Measurements from ENCODE around the gene GAD1.

Gene GAD1

DNA sequence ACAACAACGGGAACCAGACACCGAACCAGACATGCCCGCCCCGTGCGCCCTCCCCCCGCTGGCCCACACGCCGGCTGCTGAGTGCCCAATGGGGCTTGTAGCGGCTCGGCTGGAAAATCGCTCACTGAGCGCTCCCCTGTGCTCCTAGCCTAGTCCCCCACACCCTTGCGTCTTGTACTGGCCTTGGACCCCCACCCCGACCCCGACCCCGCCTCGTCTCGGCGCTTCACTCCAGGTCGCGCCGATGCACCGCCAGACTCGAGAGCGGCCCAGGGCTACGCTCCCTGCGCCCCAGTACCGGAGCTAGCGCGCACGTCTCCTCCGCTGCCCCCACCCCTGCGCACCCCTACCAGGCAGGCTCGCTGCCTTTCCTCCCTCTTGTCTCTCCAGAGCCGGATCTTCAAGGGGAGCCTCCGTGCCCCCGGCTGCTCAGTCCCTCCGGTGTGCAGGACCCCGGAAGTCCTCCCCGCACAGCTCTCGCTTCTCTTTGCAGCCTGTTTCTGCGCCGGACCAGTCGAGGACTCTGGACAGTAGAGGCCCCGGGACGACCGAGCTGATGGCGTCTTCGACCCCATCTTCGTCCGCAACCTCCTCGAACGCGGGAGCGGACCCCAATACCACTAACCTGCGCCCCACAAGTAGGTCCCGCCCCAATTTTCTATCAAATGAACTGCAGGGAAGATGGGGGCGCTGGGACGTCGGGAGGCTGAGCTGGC lies 1.5 kb downstream of the GAD1 start:
- Histone ChIP-seq H3K9ac (ENCODE audit: insufficient read length, low read depth) (peak overlapping the region; percentile 91), H3K27me3 (ENCODE audit: insufficient read depth, insufficient read length) (peaks cover 29% of the 10 kb centered on the region), H3K4me1 (ENCODE audit: insufficient read depth, insufficient read length) (peaks cover 8% of the 10 kb centered on the region)

DNA sequence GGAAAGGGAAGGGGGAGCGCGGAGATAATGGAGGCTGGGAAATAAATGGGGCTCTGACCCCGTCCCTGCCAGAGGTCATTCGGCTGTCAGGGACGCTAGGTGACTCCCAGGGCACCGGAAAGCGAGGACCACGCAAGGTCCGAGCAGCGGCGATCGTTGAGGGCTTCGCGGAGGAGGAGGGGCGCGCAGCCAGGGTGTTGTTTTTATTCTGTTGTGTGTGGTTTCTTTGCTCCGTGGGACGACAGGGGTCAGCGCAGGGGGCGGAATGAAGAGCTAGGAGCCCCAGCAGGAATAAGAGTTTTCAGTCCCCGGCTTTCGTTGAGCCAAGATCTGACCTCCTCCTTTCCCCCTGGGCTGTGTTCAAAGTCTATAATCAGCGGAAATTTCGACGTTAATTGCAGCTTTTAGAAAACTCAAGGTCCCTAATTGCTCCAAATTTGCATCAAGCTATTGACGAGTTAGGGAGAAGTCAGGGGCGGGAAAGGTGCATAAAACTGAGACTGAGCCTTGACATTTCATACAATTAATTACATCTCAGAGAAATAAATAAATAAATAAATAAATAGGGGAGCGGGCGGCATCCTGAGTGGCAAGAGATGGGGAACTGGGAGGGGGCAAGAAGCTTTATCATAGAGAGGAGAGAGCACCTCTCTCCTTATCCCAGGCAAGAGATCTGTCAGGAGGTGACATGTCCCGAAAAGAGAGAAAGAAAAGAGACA lies 2.2 kb downstream of the GAD1 start:
- Histone ChIP-seq H3K9me3 (ENCODE audit: insufficient read depth, low read length) (peaks cover 6% of the 10 kb centered on the region; the same call in 1 of the 2 replicates), H3K27me3 (ENCODE audit: insufficient read depth, insufficient read length) (peaks cover 29% of the 10 kb centered on the region), H3K4me3 (ENCODE audit: insufficient read length, low read depth) (peak overlapping the region; percentile 83), H3K4me1 (ENCODE audit: insufficient read depth, insufficient read length) (peaks cover 8% of the 10 kb centered on the region), H3K36me3 (ENCODE audit: insufficient read depth, insufficient read length, low read length) (peaks cover 35% of the 10 kb centered on the region), H3K9ac (ENCODE audit: insufficient read length, low read depth) (peak overlapping the region; percentile 90)
- no peak for DNase-seq (ENCODE audit: low read depth, low spot score)
- TF ChIP-seq YY1 (IDR thresholded peaks at IDR 0.05; ENCODE audit: insufficient read depth, insufficient read length): no peak
- TF ChIP-seq SUZ12 (IDR thresholded peaks at IDR 0.05; ENCODE audit: extremely low read depth, insufficient read depth, insufficient read length): no peak
- no peak for TF ChIP-seq ZNF274 (IDR thresholded peaks at IDR 0.05; ENCODE audit: low read depth, low read length)

More for the DNA sequence above, 1.5 kb downstream of the GAD1 start:
- TF ChIP-seq ZNF274 (IDR thresholded peaks at IDR 0.05; ENCODE audit: low read depth, low read length) (no peak), SUZ12 (IDR thresholded peaks at IDR 0.05; ENCODE audit: extremely low read depth, insufficient read depth, insufficient read length) (no peak), YY1 (IDR thresholded peaks at IDR 0.05; ENCODE audit: insufficient read depth, insufficient read length) (no peak)
- H3K9me3 ChIP-seq (ENCODE audit: insufficient read depth, low read length): peaks cover 6% of the 10 kb centered on the region; the same call in 1 of the 2 replicates
- no peak for DNase-seq (ENCODE audit: low read depth, low spot score)
- H3K36me3 ChIP-seq (ENCODE audit: insufficient read depth, insufficient read length, low read length): peaks cover 33% of the 10 kb centered on the region
- H3K4me3 ChIP-seq (ENCODE audit: insufficient read length, low read depth): peak overlapping the region; percentile 83

DNA sequence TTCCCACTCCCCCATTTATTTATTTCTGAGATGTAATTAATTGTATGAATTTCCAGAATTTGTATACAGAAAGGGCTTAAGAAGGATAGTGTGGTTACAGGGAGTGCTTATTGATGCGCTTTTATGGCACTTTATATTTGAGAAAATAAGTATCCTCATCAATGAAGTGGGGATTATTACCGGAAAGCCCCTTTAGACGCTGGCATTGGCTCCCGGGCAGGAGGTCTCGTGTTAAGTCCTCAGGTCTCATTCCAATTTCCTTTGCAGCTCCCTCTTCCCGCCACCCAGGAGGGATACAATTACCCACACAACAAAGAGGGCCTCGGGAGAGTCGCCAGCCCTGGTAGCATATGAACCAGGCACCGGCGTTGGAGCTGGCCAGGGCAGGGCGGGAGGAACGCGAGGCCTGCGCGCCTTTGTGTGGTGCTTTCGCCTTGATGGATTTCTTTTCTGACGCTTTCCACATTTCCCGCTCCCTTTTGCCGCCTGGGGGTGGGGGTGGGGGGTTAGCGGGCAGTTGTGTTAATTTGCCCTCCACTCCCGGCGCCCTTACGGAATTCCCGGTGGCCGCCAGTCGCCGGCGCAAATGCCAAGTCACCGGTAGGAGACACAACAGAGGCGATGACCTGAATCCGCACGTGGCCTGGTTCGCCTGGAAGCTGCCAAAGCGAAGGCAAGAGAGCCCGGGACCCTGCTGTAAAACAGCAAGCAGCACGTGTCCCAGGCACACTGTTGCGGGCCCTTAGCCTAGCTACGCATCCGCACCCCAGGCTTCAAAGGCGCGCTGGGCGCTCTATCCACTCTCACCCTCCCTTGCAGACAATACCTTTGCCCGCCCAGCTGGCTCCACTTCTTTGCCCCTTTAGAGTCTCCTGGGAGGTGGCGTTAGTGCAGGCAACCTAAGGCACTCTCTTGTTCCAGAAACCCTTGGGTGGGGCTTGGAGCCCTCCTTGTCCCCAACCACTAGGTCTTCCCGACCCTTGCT lies 3.3 kb downstream of the GAD1 start:
- H3K4me1 ChIP-seq (ENCODE audit: insufficient read depth, insufficient read length): peaks cover 8% of the 10 kb centered on the region
- TF ChIP-seq YY1 (IDR thresholded peaks at IDR 0.05; ENCODE audit: insufficient read depth, insufficient read length): no peak
- TF ChIP-seq ZNF274 (IDR thresholded peaks at IDR 0.05; ENCODE audit: low read depth, low read length): no peak
- no peak for TF ChIP-seq SUZ12 (IDR thresholded peaks at IDR 0.05; ENCODE audit: extremely low read depth, insufficient read depth, insufficient read length)
- DNase-seq (ENCODE audit: low read depth, low spot score): no peak
- peaks cover 29% of the 10 kb centered on the region for H3K27me3 ChIP-seq (ENCODE audit: insufficient read depth, insufficient read length)
- peaks cover 44% of the 10 kb centered on the region for H3K36me3 ChIP-seq (ENCODE audit: insufficient read depth, insufficient read length, low read length)
- H3K4me3 ChIP-seq (ENCODE audit: insufficient read length, low read depth): no peak overlapping the region
- peaks cover 1% of the 10 kb centered on the region; the same call in 1 of the 2 replicates for H3K9me3 ChIP-seq (ENCODE audit: insufficient read depth, low read length)
- no peak overlapping the region for H3K9ac ChIP-seq (ENCODE audit: insufficient read length, low read depth)

DNA sequence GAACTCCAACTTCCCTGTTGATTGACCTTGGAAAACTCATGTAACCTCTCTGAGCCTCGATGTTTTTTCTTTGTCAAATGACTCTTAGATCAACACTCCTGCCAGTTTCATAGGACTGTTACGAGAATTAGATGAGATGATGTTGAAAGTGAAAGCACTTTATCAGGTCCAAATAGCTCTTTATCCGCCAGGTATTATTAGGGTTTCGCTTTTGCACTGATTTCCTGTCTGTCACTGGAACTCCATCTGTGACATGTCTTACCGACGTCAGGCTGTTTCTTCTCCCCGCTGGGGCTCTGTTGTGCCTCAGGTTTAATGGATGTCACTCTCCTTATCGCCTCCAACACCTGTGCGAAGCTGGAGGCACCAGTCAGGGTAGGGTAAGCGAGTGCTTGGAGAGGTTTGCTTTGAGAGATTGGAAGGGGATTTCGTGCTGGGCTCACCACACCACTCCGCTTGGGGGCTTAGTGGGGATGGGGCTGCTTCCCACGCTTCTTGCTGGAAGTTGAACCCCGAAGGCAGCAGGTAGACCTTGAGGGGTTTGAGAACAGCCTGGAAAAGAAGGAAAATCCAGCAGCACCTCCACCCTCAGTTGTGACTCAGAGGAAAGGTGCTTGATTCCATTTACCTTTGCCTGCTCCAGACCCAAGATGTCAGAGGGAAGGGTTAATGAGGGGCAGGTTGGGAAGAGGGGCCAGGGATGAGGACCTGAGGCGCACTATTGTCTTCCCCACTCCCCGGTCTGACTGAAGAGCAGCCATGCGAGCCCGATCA lies 4.3 kb downstream of the GAD1 start:
- DNase-seq (ENCODE audit: low read depth, low spot score): no peak
- Histone ChIP-seq H3K9me3 (ENCODE audit: insufficient read depth, low read length) (no peaks in the 10 kb centered on the region), H3K4me1 (ENCODE audit: insufficient read depth, insufficient read length) (peaks cover 8% of the 10 kb centered on the region), H3K4me3 (ENCODE audit: insufficient read length, low read depth) (no peak overlapping the region), H3K9ac (ENCODE audit: insufficient read length, low read depth) (no peak overlapping the region), H3K36me3 (ENCODE audit: insufficient read depth, insufficient read length, low read length) (peaks cover 53% of the 10 kb centered on the region), H3K27me3 (ENCODE audit: insufficient read depth, insufficient read length) (peaks cover 29% of the 10 kb centered on the region)
- TF ChIP-seq ZNF274 (IDR thresholded peaks at IDR 0.05; ENCODE audit: low read depth, low read length): no peak

DNA sequence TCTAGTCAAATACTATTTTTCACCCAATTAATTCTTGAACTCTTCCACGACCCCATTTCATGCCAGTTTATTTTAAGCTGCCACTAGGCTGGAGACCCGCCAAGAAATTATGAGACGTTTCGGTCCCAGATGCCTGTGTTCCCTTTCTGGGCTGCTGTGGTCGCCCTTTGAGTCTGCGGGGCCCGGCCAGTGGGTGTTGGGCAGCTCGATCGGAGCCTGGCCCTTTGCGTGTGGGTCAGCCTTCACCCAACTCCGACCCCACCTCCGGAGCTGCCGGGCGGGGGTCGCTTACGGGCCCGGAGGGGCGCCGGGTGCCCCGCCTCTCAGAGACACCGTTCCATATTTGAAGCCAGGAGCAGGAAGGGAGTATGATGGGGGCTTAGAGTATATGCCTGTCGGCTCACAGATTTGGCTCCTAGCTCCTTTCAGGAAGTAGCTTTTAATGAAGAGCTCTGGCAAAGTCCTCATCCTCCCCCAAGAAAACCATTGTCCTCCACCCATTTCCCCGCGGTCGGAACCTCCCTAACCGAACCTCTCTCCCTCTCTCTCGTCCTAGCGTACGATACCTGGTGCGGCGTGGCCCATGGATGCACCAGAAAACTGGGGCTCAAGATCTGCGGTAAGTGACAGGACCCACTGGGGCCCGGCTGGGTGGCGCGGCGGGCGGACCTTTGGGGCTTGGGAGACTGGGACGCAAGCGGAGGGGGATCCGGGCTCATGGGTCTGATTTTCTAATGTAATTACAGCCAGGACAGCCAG lies 5.0 kb downstream of the GAD1 start:
- Histone ChIP-seq H3K9me3 (ENCODE audit: insufficient read depth, low read length) (no peaks in the 10 kb centered on the region), H3K9ac (ENCODE audit: insufficient read length, low read depth) (no peak overlapping the region), H3K4me3 (ENCODE audit: insufficient read length, low read depth) (no peak overlapping the region), H3K36me3 (ENCODE audit: insufficient read depth, insufficient read length, low read length) (peaks cover 56% of the 10 kb centered on the region), H3K4me1 (ENCODE audit: insufficient read depth, insufficient read length) (peaks cover 8% of the 10 kb centered on the region), H3K27me3 (ENCODE audit: insufficient read depth, insufficient read length) (peaks cover 29% of the 10 kb centered on the region)
- DNase-seq (ENCODE audit: low read depth, low spot score): no peak
- no peak for TF ChIP-seq YY1 (IDR thresholded peaks at IDR 0.05; ENCODE audit: insufficient read depth, insufficient read length)
- no peak for TF ChIP-seq ZNF274 (IDR thresholded peaks at IDR 0.05; ENCODE audit: low read depth, low read length)
- TF ChIP-seq SUZ12 (IDR thresholded peaks at IDR 0.05; ENCODE audit: extremely low read depth, insufficient read depth, insufficient read length): no peak

Measured in NT2/D1 (cell line).